ENCODE data around the gene SOS1.
A peak's percentile ranks its signal among the peaks of the same experiment; 100 is the strongest.
"Not testable (repeated sequence)": the region's sequence is repeated elsewhere in the genome, so short reads cannot be mapped to it uniquely, and the experiment has no call there.

The SOS1 gene

GRCh38 chr2:39120771-39121522, at the start of gene SOS1:
SOS1 (minus strand) TSS chr2:39121051; CDS start chr2:39120422, 629 bp downstream.
- peak; percentile 84 for DNase-seq (ENCODE audit: low spot score)

DNA sequence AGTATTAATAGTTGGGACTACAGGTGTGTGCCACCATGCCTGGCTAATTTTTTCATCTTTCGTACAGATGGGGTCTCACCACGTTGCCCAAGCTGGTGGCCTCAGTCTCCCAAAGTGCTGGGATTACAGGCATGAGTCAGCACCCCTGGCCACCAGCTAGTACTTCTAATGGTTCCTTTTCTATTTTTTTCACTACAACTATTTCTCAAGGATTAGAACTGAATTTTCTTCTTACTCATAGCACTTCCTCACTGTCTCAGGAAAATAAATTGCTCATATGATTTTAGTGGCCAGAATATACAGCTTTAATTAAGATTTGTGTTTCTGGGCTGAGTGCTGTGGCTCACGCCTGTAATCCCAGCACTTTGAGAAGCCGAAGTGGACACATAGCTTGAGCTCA, 43.2 kb upstream of the SOS1 start:
- no peak for DNase-seq (ENCODE audit: low spot score)

- DNase-seq (ENCODE audit: low spot score) = no peak
Measured at GRCh38 chr2:39160982-39161381, 40.1 kb upstream of the SOS1 start.

- DNase-seq (ENCODE audit: low spot score) = no peak
Measured at GRCh38 chr2:39159283-39159682, 38.4 kb upstream of the SOS1 start.

GRCh38 chr2:39158351-39158750, 37.5 kb upstream of the SOS1 start:
- DNase-seq (ENCODE audit: low spot score) = no peak

DNA sequence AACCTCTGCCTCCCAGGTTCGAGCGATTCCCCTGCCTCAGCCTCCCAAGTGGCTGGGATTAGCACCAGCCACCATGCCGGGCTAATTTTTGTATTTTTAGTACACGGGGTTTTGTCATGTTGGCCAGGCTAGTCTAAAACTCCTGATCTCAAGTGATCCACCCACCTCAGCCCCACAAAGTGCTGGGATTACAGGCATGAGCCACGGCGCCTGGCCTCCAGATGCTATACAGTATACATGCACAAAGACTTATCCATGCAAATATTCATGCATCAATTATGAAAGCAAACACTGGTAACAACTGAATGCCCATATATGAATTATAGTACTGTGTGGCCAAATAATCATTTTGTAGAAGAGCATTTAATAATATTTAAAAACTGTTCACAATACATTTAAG, 36.0 kb upstream of the SOS1 start:
- no peak for DNase-seq (ENCODE audit: low spot score)

DNA sequence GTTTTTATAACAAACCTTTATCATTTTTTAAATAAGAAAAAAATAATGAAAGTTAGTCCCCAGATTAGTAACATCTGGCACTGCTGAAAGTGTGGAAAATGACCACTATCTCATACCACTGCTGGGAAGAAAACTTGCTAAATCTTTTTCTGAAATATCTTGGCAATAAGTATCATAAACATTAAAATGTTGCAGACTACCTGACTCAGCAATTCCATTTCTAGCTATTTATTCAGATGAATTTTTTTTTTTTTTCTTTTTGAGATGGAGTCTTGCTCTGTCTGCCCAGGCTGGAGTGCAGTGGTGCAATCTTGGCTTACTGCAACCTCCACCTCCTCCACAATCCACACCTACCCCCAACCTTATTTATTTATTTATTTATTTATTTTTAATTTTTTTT, 35.3 kb upstream of the SOS1 start:
- no peak for DNase-seq (ENCODE audit: low spot score)

- not testable (repeated sequence) for DNase-seq (ENCODE audit: low spot score)
Measured at GRCh38 chr2:39155573-39155972, 34.7 kb upstream of the SOS1 start.

DNA sequence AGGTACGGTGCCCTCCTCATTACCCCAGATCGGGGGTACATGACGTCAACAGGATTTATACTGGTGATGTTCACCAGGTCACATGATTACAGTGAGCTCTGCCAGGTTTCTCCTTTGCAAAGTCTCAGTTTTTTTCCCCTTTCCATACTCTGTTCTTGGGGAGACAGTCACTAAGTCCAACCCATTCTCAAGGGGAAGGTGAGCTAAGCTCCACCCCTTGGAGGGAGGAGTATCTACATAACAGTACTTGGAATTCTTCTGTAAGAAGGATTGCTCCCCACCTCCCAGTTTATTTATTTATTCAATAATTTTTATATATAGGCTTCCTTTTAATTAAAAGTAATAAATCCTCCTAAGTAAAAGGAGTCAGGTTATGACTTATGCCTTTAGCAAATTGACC, 34.1 kb upstream of the SOS1 start:
- DNase-seq (ENCODE audit: low spot score) = no peak

DNA sequence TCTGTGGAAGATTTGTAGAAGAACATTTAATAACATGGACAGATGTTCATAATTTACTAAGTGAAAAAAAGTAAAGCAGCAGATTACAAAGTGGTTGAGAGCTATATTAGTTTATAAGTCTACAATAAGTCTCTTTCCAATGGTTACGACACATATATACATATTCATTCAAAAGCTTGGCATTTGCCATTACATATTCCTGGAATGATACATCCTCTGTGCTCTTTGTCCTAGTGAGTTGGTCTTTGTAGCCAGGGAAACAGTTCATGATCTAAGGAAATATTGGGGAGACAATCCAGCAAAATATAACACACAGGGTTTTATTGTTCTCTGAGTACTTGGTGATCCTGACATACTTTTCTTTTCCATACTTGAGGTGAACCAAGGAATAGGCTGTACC, 32.5 kb upstream of the SOS1 start:
- DNase-seq (ENCODE audit: low spot score) = no peak

DNA sequence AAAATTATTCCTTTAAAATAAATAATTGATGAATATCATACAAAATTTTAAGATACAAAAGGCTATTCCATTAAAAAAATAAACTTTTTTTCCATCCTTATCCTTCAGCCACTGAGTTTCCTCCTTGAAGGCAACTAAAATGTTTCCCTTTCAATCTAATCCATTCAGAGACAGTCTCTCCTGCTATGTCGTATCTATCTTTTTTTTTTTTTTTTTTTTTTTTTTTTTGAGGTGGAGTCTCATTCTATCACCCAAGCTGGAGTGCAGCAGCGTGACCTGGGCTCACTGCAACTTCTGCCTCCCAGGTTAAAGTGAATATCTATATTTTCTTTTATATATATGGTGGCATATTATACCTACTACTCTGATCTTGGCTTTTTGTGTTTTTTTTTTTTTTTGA, 31.7 kb upstream of the SOS1 start:
- no peak for DNase-seq (ENCODE audit: low spot score)

GRCh38 chr2:39150890-39151497, 30.1 kb upstream of the SOS1 start:
- peak; percentile 15 for DNase-seq (ENCODE audit: low spot score)

DNA sequence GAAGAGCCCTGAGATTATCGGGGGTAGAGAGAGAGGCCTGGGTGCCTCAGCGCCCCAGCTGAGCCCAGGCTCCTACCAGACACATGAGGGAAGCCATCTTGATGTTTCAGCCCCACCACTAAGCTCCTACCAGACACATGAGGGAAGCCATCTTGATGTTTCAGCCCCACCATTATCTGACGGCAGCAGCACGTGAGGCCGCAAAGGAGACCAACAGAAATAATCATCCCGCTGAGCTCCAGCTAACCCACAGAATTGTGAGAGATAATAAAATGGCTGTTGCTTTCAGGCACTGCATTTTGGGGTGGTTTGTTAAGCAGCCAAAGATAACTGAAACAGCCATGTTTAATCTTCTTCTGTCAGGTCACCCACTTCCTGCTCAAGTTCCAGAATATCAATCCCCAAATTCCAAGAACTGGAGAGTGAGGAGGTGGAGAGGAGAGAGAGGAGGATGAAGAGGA, 29.3 kb upstream of the SOS1 start:
- DNase-seq (ENCODE audit: low spot score) = no peak

GRCh38 chr2:39146630-39147029, 25.8 kb upstream of the SOS1 start:
- DNase-seq (ENCODE audit: low spot score) = no peak

- no peak for DNase-seq (ENCODE audit: low spot score)
Measured at GRCh38 chr2:39145906-39146421, 25.1 kb upstream of the SOS1 start.

GRCh38 chr2:39144416-39144815, 23.6 kb upstream of the SOS1 start:
- DNase-seq (ENCODE audit: low spot score) = no peak

DNA sequence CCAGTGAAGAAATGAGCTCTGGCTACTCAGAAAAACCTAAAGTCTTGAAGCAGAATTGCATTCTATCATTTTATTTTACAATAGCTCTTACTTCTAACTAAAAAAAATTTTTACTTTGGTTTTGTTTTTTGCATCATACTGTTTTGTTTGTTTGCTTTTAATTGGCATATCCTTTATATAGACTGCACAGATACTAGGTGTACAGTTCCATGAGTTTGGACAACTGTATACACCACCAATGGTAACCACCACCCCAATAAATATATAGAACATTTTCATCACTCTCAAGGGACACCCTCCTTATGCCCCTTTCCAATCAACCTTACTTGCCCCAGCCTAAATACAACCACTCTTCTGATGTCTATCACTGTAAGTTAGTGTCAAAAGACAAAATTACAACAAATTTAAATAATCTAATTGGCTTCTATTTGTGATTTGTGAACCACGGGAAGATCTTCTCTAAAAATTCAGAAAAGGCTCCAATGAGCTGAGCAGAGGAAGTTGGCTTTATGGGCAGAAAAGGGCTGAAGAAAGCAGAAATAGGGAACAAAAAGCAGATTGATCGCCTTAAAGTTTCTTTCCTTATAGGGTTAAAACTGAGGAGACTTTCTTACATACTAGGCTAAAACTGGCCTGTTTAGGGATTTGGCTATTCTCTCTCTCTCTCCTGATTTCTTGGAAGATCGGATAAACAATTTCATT, 22.2 kb upstream of the SOS1 start:
- no peak for DNase-seq (ENCODE audit: low spot score)

GRCh38 chr2:39141334-39142271, 20.8 kb upstream of the SOS1 start:
- no peak for DNase-seq (ENCODE audit: low spot score)

DNA sequence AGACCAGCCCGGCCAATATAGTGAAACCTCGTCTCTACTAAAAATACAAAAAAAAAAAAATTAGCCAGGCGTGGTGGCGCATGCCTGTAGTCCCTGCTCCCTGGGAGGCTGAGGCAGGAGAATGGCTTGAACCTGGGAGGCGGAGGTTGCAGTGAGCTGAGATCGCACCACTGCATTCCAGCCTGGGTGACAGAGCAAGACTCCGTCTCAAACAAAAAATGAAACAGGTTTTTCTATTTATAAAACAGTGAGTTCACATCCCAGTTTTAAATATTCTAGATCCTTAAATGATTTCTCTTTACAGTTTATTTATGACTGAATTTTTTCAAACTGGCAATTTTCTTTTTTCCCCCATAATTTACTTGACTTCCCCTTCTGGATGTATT, 20.1 kb upstream of the SOS1 start:
- DNase-seq (ENCODE audit: low spot score) = not testable (repeated sequence)

- DNase-seq (ENCODE audit: low spot score) = no peak
Measured at GRCh38 chr2:39140322-39140847, 19.5 kb upstream of the SOS1 start.

DNA sequence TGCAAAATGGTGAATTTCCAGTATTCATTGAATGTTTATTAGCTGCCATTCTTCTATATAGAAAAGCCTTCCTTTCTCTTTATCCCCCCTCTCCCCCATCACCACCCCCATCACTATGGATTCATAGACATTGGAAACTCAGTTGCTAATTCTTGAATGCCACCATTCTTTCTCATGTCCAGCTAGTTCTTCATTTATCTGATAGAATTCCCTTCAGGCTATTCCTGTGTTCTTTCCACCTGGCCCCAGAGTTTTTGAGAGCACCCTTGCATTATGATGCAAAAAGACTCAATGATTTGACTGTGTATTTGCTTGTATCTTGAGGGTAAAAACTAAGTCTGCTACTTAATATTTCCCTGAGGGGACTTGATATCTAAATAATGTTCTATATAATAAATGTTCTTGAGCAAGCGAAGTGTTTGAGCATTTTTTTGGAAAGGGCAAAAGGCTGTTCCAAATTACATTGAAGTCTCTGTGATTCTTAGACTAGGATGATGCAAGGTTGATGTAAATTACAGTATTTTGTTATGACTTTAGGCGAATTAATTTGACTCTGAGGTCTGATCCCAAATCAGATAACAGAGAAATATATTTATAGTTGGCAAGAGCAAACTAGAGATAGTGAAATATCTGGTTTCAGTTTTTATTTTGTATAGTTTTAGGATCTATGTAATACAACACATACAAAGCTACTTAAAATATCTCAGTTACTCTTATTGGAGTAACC, 18.8 kb upstream of the SOS1 start:
- no peak for DNase-seq (ENCODE audit: low spot score)
